Upper lobe of right lung (tissue), 1 donor: ENCODE measurements around the gene ATP5MC2. TPM values are rescaled to one million over a fixed set of nuclear protein-coding genes. Genes with fewer than 3 reads are reported as not detected.
"Not testable (repeated sequence)": the region's sequence is repeated elsewhere in the genome, so short reads cannot be mapped to it uniquely, and the experiment has no call there.

Experiments used
- ATAC-seq: fragments of 200-7000 bp; cut with Tn5 transposase; one replicate; pipeline ENCODE4 v1.9.1; 2020; ENCODE audit warnings: mild to moderate bottlenecking, moderate library complexity
- DNase-seq: peaks from one replicate; pipeline ENCODE4 v3.0.0-alpha.2; 2020
- H3K27ac ChIP-seq: fragments of 200-600 bp; one replicate; pipeline ENCODE4 v1.8.0; 2022
- H3K27me3 ChIP-seq: fragments of 200-600 bp; one replicate; pipeline ENCODE4 v1.8.0; 2022; ENCODE audit warnings: mild to moderate bottlenecking
- H3K36me3 ChIP-seq: fragments of 200-600 bp; one replicate; pipeline ENCODE4 v1.8.0; 2022
- H3K4me1 ChIP-seq: fragments of 200-600 bp; one replicate; pipeline ENCODE4 v1.8.0; 2022
- H3K4me3 ChIP-seq: fragments of 200-600 bp; one replicate; pipeline ENCODE4 v1.8.0; 2022; ENCODE audit warnings: mild to moderate bottlenecking
- H3K9me3 ChIP-seq: fragments of 200-600 bp; one replicate; pipeline ENCODE4 v1.8.0; 2022
- CTCF ChIP-seq: fragments of 200-600 bp; IDR thresholded peaks from one replicate; pipeline ENCODE4 v1.8.0; 2022; ENCODE audit warnings: antibody characterized with exemption
- intact Hi-C: fragments of 100-400 bp; cut with DNase I; formaldehyde crosslinking; loops from one replicate; pipeline ENCODE4 v1.11.0; 2022
- total RNA-seq: library from RNA; stranded (reverse); fragmentation: NEBNext Ultra II Directional; extraction: Animal tissue kit (Norgen Biotek cat#: 25700); gene quantifications from one replicate; pipeline ENCODE4 v1.2.1, GENCODE V29; 2021
- donor health status: DM: no; HTN: yes; CAD: no; lungs with severe emphysema.

Gene ATP5MC2
- total RNA-seq, 1 donor from 2014 or later: 236 TPM

- intact Hi-C loops: no loop called here
- H3K27ac ChIP-seq: no peak overlapping the region
- ATAC-seq (no peak), DNase-seq (no peak)
- TF ChIP-seq CTCF: no peak
- H3K4me1 ChIP-seq: peaks cover 23% of the 10 kb centered on the region
- H3K9me3 ChIP-seq: no peaks in the 10 kb centered on the region
- H3K4me3 ChIP-seq: no peak overlapping the region
- no peaks in the 10 kb centered on the region for H3K36me3 ChIP-seq
- H3K27me3 ChIP-seq: no peaks in the 10 kb centered on the region
Observed at GRCh38 chr12:53657041-53657440, 18.8 kb downstream of the ATP5MC2 start.

- ATAC-seq: no peak
- Histone ChIP-seq H3K27me3 (no peaks in the 10 kb centered on the region), H3K9me3 (no peaks in the 10 kb centered on the region), H3K4me1 (peaks cover 6% of the 10 kb centered on the region), H3K4me3 (no peak overlapping the region), H3K36me3 (no peaks in the 10 kb centered on the region), H3K27ac (no peak overlapping the region)
- intact Hi-C loops: no loop called here
- TF ChIP-seq CTCF: no peak
- DNase-seq: no peak
Observed at GRCh38 chr12:53653595-53653994, 22.3 kb downstream of the ATP5MC2 start.

GRCh38 chr12:53652366-53652765, 23.5 kb downstream of the ATP5MC2 start:
- Histone ChIP-seq H3K9me3 (no peaks in the 10 kb centered on the region), H3K36me3 (no peaks in the 10 kb centered on the region), H3K4me3 (no peak overlapping the region), H3K27me3 (no peaks in the 10 kb centered on the region), H3K27ac (no peak overlapping the region), H3K4me1 (no peaks in the 10 kb centered on the region)
- intact Hi-C loops: no loop called here
- DNase-seq (no peak), ATAC-seq (no peak)
- TF ChIP-seq CTCF: no peak

- Histone ChIP-seq H3K4me3 (no peak overlapping the region), H3K36me3 (no peaks in the 10 kb centered on the region), H3K27ac (no peak overlapping the region), H3K4me1 (no peaks in the 10 kb centered on the region), H3K9me3 (no peaks in the 10 kb centered on the region), H3K27me3 (no peaks in the 10 kb centered on the region)
- ATAC-seq (no peak), DNase-seq (no peak)
- no peak for TF ChIP-seq CTCF
- intact Hi-C loops: no loop called here
Observed at GRCh38 chr12:53651737-53652136, 24.1 kb downstream of the ATP5MC2 start.

- H3K27ac ChIP-seq, intact Hi-C loops, ATAC-seq: not testable (repeated sequence)
Observed at GRCh38 chr12:53646300-53646699, 29.6 kb downstream of the ATP5MC2 start.

GRCh38 chr12:53645165-53645564, 30.7 kb downstream of the ATP5MC2 start:
- Histone ChIP-seq H3K36me3 (no peaks in the 10 kb centered on the region), H3K4me3 (no peak overlapping the region), H3K27ac (no peak overlapping the region), H3K9me3 (no peaks in the 10 kb centered on the region), H3K4me1 (no peaks in the 10 kb centered on the region), H3K27me3 (no peaks in the 10 kb centered on the region)
- ATAC-seq: no peak
- no peak for TF ChIP-seq CTCF
- no peak for DNase-seq
- intact Hi-C loops: no loop called here

More at GRCh38 chr12:53646300-53646699, 29.6 kb downstream of the ATP5MC2 start:
- not testable (repeated sequence) for H3K9me3 ChIP-seq, DNase-seq, H3K4me3 ChIP-seq, H3K27me3 ChIP-seq, H3K36me3 ChIP-seq, H3K4me1 ChIP-seq
